Astrocyte of the cerebellum (primary cell): ENCODE data around the gene PRKD2.

Source experiments
- DNase-seq: peaks from one replicate; pipeline ENCODE4 v3.0.0-alpha.2; 2011; ENCODE audit warnings: low read depth
- H3K4me3 ChIP-seq: 2 replicates; pipeline ENCODE4 v1.5.1; 2011; ENCODE audit warnings: mild to moderate bottlenecking, low read depth, low read length, moderate library complexity
- in situ Hi-C: cut with HindIII; loops from 2 replicates; pipeline ENCODE4 v1.10.0; 2017; ENCODE audit warnings: low sequenced_read_pairs
- TF ChIP-seq, protein P1 (sequence below): IDR thresholded peaks from 2 replicates; pipeline ENCODE4 v1.5.1; 2012; ENCODE audit warnings: low read length, low read depth, moderate library complexity, mild to moderate bottlenecking; ENCODE audit errors: missing control alignments

PRKD2 gene

DNA sequence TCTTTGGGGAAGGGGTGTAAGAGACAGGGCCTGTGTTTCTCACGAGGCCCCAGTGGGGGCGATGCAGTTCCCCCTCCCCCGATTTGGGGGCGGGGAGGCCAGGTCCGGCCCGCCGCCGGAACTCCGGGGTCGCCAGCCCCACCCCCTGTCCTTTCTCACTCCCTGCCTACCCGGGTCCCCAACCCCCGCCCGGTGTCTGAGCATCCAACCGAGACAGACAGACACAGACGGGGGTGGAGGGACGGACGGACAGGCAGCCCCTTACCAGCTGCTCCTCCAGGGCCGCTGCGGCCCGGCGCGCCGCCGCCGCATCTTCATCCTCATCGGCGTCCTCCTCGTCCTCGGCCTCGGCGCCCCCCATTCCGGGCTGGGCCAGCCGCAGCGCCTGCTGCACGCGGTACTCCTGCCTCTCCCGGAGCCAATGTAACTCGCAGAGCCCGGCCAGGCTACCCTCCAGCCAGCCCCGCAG, 56.3 kb downstream of the PRKD2 start:
- no peak for DNase-seq
- peak overlapping the region; percentile 49 for H3K4me3 ChIP-seq
- in situ Hi-C loops = no loop called here
- TF ChIP-seq, protein P1, sequence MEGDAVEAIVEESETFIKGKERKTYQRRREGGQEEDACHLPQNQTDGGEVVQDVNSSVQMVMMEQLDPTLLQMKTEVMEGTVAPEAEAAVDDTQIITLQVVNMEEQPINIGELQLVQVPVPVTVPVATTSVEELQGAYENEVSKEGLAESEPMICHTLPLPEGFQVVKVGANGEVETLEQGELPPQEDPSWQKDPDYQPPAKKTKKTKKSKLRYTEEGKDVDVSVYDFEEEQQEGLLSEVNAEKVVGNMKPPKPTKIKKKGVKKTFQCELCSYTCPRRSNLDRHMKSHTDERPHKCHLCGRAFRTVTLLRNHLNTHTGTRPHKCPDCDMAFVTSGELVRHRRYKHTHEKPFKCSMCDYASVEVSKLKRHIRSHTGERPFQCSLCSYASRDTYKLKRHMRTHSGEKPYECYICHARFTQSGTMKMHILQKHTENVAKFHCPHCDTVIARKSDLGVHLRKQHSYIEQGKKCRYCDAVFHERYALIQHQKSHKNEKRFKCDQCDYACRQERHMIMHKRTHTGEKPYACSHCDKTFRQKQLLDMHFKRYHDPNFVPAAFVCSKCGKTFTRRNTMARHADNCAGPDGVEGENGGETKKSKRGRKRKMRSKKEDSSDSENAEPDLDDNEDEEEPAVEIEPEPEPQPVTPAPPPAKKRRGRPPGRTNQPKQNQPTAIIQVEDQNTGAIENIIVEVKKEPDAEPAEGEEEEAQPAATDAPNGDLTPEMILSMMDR = no peak

DNA sequence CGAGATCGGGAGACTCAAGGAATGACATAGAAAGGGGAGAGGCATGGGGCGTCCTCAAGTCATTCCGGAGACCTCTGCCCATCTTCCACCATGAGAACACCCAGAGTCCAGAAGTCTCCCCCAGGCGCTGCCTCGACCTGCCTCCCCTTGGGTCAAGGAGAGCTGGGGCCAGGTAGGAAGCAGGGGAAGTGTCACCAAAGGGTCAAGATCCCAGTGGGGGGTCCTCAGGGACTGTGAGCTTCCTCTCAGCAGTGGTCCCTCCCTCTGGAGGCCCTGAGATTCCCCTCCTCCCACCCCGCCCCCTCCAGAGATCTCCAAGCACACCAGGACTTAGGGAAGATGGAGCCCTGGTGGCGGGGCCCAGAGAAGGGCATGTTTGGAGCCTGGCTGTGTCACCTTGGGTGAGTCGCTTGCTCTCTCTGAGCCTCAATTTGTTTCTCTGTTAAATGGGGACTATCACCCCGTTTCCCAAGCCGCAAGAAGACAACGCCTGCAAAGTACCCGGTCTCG, 56.9 kb downstream of the PRKD2 start:
- TF ChIP-seq, protein P1 = no peak
- no peak for DNase-seq
- peak overlapping the region; percentile 49 for H3K4me3 ChIP-seq
- in situ Hi-C loops = no loop called here

DNA sequence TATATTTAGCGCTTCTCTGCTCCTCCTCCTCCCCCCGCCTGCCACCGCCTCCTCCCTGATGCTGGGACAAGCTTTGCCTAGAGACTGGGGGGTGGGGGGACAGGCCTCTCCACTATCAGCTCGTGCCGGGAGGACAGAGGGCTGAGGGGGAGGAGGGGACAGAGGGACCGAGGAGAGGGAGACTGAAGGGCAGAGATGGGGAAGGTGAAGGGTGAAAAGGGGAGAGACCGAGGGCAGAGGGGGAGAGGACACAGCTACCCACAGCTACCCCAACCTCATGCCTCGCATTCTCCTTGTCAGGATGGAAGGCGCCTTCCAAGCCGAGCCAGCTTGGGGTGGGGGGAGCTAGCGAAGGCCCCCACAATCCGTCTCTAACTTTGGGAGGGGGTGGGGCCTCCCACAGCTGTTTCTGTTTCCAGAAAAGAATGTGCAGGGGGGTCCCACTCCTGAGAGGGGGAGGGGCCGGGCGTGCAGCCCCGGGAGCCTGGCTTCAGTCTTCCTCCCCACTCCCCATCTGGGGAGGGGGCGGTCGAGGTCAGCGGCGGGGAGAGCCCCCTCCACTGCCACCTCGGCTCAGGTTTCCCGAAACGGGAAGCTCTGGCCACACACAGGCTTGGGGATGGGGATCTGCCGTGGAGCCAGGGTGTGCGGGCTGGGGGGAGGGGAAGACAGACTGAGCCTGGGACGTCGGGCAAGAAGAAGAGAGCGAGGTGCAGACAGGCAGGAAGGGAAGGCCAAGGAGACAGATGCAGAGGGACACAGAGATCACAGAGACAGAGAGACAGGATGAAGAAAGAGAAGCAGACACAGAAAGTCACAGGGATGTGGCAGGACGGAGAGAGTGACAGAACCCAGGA, 57.5 kb downstream of the PRKD2 start:
- H3K4me3 ChIP-seq = peak overlapping the region; percentile 49
- DNase-seq = no peak
- in situ Hi-C loops = no loop called here
- TF ChIP-seq, protein P1 = no peak

DNA sequence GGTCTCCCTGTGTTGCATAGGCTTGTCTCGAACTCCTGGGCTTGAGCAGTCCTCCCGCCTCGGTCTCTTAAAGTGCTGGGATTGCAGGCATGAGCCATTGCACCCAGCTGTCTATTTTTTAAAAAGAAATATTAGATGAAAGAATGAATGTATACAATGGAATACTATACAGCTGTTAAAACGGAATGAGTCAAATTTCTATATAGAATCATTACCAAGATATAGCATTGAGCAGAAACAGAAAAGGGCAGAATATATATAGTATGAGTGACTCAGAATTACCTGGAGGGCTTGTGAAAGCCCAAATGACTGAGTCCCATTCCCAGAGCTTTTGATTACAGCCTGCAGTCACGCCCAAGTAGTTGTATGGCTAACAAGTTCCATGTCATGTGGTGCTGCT, 60.4 kb downstream of the PRKD2 start:
- TF ChIP-seq, protein P1 = no peak
- DNase-seq = no peak
- no peak overlapping the region for H3K4me3 ChIP-seq
- in situ Hi-C loops = no loop called here

DNA sequence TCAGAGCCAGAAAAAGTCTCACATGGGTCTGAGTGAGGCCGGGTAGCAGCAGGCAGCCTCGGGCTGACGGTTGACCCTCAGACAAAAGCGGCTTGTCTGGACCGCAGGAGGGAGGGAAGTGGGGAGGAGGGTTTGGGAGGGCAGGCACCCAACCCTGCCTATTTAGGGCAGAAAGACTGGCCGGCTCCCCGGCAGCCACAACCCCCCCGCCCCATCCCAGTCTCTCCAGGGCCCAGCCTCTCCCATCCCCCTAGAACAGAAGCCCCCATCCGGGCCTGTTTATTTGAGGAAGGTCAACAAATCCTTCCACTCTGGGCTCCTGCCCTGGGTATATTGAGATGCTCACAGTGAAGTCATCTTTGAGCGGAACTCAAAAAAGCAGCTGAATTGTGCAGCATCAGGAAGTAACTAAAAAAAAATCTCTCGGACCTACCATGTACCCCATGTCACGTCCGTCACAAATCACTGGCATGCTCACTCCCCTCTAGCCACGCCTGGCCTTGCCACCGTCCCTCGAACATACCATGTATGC, 62.2 kb downstream of the PRKD2 start:
- TF ChIP-seq, protein P1 = no peak
- in situ Hi-C loops = no loop called here
- DNase-seq = no peak
- H3K4me3 ChIP-seq = no peak overlapping the region

DNA sequence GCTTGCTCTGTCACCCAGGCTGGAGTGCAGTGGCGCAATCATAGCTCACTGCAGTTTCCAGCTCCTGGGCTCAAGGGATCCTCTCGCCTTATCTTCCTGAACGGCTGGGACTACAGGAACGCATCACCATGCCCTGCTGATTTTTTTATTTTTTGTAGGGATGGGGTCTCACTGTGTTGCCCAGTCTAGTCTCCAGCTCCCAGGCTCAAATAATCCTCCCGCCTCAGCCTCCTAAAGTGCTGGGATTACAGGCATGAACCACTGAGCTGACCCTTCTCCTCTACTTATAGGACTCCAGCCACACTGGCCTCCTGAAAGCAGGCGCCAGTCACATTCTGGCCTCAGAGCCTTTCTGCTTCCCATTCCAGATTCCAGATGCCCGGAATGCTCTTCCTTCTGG, 66.5 kb downstream of the PRKD2 start:
- in situ Hi-C loops = no loop called here
- TF ChIP-seq, protein P1 = no peak
- no peak overlapping the region for H3K4me3 ChIP-seq
- DNase-seq = no peak
